SIG-M5 treated with dmso at 0.1 percent for 504 hours (cell line): ENCODE measurements around the gene MSH3.
A peak's percentile ranks its signal among the peaks of the same experiment; 100 is the strongest.
"Not testable (repeated sequence)": the region's sequence is repeated elsewhere in the genome, so short reads cannot be mapped to it uniquely, and the experiment has no call there.

Source experiments
- DNase-seq: peaks from one replicate; lab custom pipeline; 2025; ENCODE audit not compliant: unreplicated experiment; lab: John Stamatoyannopoulos, UW

Gene MSH3

GRCh38 chr5:80705216-80705769 is 50.8 kb downstream of the MSH3 start:
- DNase-seq: no peak

DNA sequence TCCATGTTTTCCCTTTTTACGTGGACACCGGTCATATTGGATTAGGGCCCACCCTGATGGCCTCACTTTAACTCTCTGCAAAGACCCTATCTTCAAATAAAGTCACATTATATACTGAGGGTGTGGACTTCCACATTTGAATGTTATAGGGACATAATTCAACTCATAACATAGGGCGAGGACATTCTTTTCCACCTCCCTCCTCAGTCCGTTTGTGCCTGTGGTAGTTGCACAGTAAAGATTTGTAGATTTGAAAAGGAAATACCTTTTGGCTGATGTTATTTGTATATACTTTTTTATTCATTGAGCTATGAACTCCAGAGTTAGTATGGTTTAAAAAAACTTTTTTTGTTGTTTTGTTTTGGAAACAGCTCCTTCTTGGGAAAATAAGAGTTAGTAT is 51.3 kb downstream of the MSH3 start:
- DNase-seq: no peak

- DNase-seq: no peak
These were observed 52.5 kb downstream of the MSH3 start for GRCh38 chr5:80706835-80707447.

- no peak for DNase-seq
These were observed 53.2 kb downstream of the MSH3 start for GRCh38 chr5:80707645-80708044.

- DNase-seq: no peak
These were observed 56.8 kb downstream of the MSH3 start for GRCh38 chr5:80711216-80711615.

DNA sequence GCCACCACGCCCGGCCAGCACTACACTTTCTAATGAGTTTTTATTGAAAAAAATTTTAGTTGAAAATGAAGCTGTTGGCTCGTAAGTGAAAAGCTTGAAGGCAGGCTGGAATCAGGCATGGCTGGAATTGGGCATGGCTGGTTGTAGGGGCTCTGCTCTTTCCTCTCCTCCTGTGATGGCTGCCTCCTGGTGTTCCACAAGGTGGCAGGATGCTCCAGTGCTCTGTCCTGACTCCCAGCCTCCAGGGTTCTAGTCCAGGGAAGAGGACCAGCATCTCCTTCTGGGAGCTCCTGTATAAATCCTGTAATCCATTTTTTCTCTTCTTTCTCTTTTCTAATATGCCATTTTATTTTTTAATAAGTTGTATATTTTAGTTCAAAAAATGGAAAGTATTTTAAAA is 57.5 kb downstream of the MSH3 start:
- DNase-seq: peak; percentile 7

DNA sequence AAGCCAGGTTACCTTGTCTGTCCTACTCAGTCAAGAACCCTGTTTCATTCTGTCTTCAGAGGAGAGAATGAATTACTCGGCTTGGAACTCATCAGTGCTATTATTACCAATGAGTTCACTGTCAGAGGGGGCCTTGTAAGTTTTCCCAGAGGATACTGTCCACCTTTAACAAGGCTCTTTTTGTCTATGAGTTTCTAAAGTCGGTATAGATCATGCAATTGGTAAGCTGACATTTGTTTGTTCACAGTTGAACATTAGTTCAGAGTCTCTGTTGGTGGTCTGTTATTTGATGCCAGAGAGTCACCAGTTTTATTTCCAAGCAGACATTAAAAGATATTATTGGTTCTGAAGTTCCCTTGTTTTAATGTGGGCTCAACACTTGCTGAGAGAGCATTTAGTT is 58.5 kb downstream of the MSH3 start:
- DNase-seq: no peak

DNA sequence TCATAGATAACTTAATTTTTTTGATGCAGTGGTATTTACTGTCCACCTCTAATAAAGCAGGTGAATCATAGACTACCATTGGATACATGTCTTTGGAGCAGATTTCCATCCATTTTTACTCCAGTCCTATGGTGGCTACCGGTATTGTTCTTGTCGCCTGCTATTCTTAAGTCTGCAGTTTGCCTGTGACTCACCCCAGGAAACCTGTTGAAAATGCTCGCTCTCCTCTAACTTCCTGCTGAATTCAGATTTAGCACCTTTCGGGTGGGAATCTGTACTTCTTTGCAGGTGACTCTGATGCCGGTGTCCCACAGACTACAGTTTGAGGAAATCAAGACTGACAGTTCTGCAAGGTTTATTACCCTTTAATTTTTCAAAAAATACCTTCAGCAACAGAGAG is 59.2 kb downstream of the MSH3 start:
- no peak for DNase-seq

DNA sequence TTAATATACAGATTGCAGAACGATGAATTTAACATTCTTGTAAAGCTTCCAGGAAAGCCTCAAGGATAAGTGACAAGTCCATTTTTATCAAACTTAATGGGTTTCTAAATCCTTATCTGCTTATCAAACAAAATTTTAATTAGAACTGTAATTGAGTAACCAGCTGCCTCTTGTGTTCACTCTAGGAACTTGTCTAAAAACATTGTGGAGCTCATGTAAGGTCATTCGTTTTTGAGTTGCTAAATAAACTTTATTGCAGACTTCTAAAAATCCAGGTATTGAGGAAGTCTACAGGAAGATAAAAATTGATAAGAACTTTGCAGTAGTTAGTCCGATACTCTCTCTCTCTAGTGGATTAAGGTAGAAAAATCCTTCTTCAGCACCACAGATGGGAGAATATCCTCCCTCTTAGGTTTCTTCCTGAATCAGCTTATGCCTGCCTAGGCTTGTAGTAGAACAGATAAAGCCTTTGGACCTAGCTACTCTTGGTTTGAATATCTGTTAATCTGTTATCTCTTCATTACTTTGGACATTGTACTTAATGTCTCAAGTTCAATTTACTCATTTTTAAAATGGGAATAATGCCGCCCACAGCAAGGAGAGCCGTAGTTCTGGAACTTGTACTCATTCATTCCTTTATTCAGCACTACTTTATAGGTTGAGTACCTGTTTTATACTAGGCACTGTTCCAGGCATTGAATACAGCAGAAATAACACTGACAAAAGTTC is 60.3 kb downstream of the MSH3 start:
- no peak for DNase-seq

GRCh38 chr5:80715887-80716286 is 61.4 kb downstream of the MSH3 start:
- DNase-seq: no peak

DNA sequence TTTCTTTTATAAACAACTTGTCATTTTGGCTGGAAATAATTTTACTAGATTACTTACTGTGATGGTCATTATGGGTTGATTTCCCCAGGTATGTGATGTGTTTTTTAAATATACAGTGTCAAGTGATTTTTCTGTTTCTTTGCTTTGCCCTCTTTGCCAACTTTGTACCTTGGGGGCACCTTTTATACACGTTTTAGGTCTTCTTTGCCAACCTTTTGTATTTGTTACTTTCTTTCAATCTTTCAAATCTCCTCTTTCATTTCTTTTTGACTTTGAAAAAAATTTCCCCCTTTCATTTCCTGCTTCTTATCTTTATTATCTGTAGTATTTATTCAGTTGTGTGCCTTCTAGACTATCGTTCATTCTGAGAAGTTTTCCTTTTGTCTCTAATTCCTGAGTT is 65.7 kb downstream of the MSH3 start:
- DNase-seq: no peak

- no peak for DNase-seq
These were observed 68.5 kb downstream of the MSH3 start for GRCh38 chr5:80722916-80723315.

GRCh38 chr5:80725446-80725845 is 71.0 kb downstream of the MSH3 start:
- no peak for DNase-seq

- no peak for DNase-seq
These were observed 82.3 kb downstream of the MSH3 start for GRCh38 chr5:80736730-80737129.

- no peak for DNase-seq
These were observed 84.0 kb downstream of the MSH3 start for GRCh38 chr5:80738466-80738865.

DNA sequence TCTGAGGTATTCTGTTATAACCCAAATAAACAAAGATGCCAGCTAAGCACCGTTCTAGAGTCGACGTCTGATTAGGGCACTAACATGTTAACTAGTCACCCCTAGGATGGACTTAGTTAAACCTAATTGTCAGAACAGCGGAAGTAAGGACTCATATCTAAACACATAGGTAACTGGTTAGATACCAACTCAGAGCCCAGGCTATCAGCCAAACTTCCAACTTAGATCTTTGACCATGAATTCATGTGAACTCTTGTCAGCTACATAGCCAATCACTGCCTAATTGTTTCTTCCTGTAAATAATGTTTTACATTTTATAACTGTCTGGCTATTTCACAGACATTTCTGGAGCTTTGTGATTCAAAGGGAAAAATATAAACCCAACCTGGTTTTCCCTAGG is 84.6 kb downstream of the MSH3 start:
- no peak for DNase-seq

GRCh38 chr5:80739496-80739895 is 85.0 kb downstream of the MSH3 start:
- no peak for DNase-seq

GRCh38 chr5:80739898-80740297 is 85.4 kb downstream of the MSH3 start:
- DNase-seq: no peak

GRCh38 chr5:80740488-80740887 is 86.0 kb downstream of the MSH3 start:
- not testable (repeated sequence) for DNase-seq

- DNase-seq: no peak
These were observed 86.5 kb downstream of the MSH3 start for GRCh38 chr5:80740999-80741398.

- no peak for DNase-seq
These were observed 89.7 kb downstream of the MSH3 start for GRCh38 chr5:80744149-80744548.

DNA sequence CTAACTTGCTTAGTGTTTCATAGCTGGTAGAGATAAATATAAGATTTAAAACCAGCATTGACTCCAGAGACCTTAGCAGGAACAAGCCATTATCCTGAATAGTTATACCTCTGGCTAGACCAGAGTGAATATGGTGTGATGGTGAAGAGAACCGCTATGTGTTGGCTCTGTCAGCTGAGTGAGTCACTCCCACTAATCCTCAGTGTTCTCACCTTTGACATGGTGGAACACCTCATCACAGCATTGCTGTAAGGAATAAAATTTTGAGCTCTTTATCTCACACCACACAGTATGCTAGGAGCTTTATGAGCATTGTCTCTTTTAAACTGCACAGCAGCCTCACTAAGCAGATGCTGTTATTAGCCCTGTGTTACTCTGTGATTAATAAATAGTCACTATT is 91.0 kb downstream of the MSH3 start:
- DNase-seq: no peak

GRCh38 chr5:80747922-80748321 is 93.5 kb downstream of the MSH3 start:
- no peak for DNase-seq
